Peyer's patch (tissue), 4 donors: ENCODE results near the gene PHLDA3.

Experiments
- CTCF ChIP-seq, 6 experiments: fragments of 450-650 bp in 4 of 6; fragments of 200-600 bp in 2 of 6; sonication (generic) in 1 of 6; IDR thresholded peaks; one replicate each; pipeline ENCODE4 v1.5.1; 2017 to 2019; ENCODE audit warnings: antibody characterized with exemption in 6 of 6, mild to moderate bottlenecking in 3 of 6, moderate library complexity in 1 of 6
- POLR2A ChIP-seq, 2 donors: fragments of 450-650 bp; IDR thresholded peaks; one replicate each; pipeline ENCODE4 v1.5.1; 2017; ENCODE audit warnings: antibody characterized with exemption in 2 of 2, mild to moderate bottlenecking in 2 of 2, moderate library complexity in 2 of 2

DNA sequence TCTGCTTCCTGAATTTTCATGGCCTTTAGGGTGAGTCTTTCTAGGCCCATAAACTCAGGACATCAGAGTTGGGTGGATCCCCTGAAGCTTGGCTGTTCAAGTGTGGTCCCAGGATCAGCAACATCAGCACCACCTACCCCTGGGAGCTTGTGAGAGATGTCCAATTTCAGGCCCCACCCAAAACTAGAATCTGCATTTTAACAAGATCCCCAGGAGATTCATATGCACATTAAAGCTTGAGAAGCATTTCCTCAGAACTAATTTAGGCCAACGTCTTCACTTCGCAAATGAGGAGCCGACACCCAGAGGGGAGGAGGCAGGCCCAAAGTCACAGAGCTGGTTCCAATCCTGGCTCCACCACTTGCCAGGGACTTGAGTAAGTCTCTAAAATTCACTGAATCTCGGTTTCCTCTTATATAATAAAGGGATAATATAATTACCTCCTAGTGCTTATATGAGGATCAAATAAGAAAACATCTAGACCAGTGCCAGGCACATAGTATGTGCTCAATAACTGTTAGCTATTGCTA, 10.3 kb upstream of the PHLDA3 start:
- TF ChIP-seq CTCF (IDR thresholded peaks at IDR 0.05) (no peak), POLR2A (IDR thresholded peaks at IDR 0.05) (no peak)
